Fibroblast of mammary gland (primary cell): ENCODE data around the gene STIM1.
A peak's percentile ranks its signal among the peaks of the same experiment; 100 is the strongest.

ENCODE experiments used
- DNase-seq: peaks from one replicate; pipeline ENCODE4 v3.0.0-alpha.2; 2010; ENCODE audit warnings: low read depth
- H3K4me3 ChIP-seq: 2 replicates; pipeline ENCODE4 v1.5.1; 2011; ENCODE audit warnings: low read depth, mild to moderate bottlenecking, low read length, moderate library complexity; ENCODE audit not compliant: control insufficient read depth
- TF ChIP-seq, protein P1 (sequence below): conservative IDR thresholded peaks from 2 replicates; pipeline ENCODE4 v1.5.1; 2011; ENCODE audit warnings: low read depth, low read length, inconsistent platforms; ENCODE audit not compliant: control insufficient read depth, insufficient read depth

STIM1 gene

DNA sequence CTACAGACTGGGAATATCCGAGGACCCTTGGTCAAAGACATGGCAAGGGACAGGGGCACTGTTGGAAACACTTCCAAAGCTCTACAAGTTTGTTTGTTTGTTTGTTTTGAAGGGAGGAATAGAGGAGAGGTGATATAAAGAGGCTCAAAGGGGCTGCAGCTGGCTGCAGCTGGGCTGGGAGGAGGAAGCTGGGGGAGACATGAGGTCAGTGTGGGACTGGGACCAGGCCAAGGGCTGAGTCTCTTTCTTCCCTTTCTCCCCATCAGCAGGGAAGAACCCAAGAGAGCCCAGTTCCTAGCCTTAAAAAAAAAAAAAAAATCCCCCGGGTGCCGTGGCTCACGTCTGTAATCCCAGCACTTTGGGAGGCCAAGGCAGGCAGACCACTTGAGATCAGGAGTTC lies 19.7 kb upstream of the STIM1 start:
- TF ChIP-seq, protein P1, sequence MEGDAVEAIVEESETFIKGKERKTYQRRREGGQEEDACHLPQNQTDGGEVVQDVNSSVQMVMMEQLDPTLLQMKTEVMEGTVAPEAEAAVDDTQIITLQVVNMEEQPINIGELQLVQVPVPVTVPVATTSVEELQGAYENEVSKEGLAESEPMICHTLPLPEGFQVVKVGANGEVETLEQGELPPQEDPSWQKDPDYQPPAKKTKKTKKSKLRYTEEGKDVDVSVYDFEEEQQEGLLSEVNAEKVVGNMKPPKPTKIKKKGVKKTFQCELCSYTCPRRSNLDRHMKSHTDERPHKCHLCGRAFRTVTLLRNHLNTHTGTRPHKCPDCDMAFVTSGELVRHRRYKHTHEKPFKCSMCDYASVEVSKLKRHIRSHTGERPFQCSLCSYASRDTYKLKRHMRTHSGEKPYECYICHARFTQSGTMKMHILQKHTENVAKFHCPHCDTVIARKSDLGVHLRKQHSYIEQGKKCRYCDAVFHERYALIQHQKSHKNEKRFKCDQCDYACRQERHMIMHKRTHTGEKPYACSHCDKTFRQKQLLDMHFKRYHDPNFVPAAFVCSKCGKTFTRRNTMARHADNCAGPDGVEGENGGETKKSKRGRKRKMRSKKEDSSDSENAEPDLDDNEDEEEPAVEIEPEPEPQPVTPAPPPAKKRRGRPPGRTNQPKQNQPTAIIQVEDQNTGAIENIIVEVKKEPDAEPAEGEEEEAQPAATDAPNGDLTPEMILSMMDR, result no peak
- H3K4me3 ChIP-seq, result no peak overlapping the region
- no peak for DNase-seq

DNA sequence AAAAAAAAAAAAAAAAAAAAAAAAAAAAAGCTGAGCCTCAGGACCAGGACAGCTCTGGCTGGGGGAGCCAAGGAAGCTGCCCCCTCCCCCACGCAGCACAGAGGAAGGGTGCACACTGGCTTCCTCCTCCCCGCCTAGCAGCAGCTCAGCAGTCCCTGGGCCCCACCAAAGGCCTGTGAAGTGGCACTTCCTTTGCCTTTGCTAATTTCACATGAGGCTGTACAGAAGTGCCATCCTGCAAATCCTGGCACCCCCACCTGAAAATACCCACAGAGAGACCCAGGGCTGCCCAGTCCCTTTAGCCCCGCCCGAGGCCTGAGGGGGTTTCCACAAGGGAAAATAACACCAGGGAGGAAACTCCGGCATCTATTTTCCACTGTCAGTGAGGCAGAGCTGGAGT lies 18.6 kb upstream of the STIM1 start:
- no peak overlapping the region for H3K4me3 ChIP-seq
- TF ChIP-seq, protein P1, result no peak
- DNase-seq, result no peak

DNA sequence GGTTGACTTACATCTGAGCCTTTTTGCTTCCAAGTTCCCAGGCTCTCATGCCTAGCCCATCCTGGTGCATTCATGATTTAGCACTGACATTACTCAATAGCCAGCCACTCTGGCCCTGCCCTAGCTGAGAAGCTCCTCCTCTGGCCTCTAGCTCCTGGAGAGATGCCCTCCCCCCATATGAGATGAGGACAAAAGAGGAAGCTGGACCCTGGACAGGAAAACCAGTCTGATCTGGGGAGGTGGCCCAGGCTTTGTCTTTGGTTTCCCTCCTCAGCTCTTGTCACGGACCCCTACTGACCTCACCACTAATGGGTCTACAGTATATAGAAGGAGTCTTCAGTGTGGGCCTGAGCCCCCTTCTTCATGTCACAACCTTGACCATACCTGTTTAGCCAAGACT lies 17.7 kb upstream of the STIM1 start:
- no peak overlapping the region for H3K4me3 ChIP-seq
- TF ChIP-seq, protein P1, result no peak
- DNase-seq, result peak; percentile 50

DNA sequence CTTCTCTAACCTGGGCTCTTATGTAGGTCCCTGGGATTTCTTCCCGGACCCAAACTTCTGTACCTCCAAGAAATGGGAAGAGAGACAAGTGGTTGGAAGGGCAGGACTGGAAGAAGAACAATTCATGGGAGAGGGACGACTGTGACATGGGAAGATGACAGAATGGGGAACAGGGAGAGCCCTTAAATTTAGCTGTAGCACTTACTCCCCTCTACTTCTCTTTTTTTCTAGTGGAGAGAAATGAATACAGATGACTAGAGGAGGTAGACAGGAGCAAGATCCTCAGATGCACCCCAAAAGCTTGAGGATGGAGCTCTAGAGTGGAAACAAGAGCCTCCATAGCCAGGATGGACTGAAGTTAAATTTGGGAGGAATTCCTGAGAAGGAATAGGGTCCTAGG lies 17.0 kb upstream of the STIM1 start:
- TF ChIP-seq, protein P1, result no peak
- DNase-seq, result no peak
- H3K4me3 ChIP-seq, result no peak overlapping the region

DNA sequence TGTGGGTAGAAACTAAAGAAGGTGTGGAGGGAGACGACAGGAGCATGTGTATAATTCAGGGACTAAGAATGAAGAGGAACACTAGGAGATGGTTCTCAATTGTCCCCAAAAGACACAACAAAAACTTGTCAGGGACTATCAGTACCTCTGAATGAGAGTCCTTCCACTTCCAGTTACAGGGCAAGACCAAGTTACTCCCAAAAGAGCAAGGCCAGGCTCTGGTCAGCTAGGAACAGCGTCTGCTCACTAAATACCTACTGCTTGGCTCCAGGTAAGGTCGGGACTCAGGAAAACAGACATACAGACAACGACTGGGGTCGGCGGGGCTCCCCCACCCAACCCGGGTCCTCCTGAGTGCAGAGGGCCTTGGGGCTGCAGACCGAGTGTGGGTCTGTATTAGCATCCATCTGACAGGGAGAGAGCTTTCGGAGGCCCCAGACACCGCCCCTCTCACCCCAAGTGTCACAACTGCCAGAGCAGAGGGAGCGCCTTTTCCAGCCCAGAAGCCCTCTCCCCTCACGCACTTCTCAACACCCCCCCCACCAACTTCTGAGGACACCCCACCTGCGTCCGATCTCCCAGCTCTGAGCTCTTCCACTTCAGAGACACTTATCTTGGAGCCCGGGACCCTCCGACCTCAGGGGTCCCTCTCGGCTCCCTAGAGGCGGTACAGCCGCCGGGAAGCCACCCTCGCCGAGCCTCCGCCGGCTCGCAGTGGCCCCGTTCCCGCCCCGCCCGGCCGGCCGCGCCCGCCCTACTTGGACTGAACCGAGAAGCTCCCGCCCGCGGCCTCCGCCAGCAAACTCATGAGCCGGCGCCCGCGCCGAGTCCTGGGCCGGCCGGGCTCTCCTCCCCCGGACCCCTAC lies 15.2 kb upstream of the STIM1 start:
- TF ChIP-seq, protein P1, result no peak
- DNase-seq, result no peak

DNA sequence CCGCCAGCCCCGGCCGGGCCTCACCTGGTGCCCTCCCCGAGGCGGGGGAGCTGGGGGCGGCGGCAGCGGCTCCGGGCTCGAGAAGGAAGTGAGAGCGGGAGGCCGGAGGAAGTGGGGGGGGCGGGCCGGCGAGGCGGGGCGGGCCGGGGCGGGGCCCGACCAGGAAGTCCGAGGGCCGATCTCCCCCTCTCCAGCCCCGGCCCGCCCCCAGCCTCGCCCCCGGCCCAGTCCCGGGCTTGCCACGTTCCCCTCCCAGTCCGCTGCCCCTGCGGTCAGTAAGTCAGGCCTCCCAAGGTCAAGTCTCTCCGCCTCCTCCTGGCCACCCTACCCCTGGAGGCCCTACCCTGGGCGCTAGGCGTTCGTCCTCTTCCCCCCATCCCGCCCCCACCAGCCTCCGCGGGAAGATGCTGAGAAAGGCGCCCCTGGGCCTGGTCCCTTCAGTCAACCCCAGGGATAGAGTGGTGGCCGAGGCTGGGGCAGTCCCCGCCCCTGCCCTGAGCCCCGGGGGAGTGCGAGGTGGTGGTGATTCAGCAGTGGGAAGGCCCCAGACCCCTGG lies 14.5 kb upstream of the STIM1 start, which contains the start of gene RHOG:
TSS of gene RHOG (minus strand) at position 90 of the 556 bp plus-strand sequence. CDS start 12,821 bp downstream, outside the sequence.
- TF ChIP-seq, protein P1, result no peak
- peak within 1 kb of the TSS; percentile 55 for H3K4me3 ChIP-seq
- DNase-seq, result peak; percentile 91

More for the DNA sequence above, 15.2 kb upstream of the STIM1 start:
- H3K4me3 ChIP-seq, result peak overlapping the region; percentile 55
